GM21381 (cell line): ENCODE measurements around the gene BYSL.

Source experiments
- ATAC-seq: cut with Tn5 transposase; IDR thresholded peaks from one replicate; pipeline ENCODE4 v1.9.1; 2021; ENCODE audit warnings: mild to moderate bottlenecking, moderate library complexity; ENCODE audit not compliant: unreplicated experiment

Gene BYSL, protein sequence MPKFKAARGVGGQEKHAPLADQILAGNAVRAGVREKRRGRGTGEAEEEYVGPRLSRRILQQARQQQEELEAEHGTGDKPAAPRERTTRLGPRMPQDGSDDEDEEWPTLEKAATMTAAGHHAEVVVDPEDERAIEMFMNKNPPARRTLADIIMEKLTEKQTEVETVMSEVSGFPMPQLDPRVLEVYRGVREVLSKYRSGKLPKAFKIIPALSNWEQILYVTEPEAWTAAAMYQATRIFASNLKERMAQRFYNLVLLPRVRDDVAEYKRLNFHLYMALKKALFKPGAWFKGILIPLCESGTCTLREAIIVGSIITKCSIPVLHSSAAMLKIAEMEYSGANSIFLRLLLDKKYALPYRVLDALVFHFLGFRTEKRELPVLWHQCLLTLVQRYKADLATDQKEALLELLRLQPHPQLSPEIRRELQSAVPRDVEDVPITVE

DNA sequence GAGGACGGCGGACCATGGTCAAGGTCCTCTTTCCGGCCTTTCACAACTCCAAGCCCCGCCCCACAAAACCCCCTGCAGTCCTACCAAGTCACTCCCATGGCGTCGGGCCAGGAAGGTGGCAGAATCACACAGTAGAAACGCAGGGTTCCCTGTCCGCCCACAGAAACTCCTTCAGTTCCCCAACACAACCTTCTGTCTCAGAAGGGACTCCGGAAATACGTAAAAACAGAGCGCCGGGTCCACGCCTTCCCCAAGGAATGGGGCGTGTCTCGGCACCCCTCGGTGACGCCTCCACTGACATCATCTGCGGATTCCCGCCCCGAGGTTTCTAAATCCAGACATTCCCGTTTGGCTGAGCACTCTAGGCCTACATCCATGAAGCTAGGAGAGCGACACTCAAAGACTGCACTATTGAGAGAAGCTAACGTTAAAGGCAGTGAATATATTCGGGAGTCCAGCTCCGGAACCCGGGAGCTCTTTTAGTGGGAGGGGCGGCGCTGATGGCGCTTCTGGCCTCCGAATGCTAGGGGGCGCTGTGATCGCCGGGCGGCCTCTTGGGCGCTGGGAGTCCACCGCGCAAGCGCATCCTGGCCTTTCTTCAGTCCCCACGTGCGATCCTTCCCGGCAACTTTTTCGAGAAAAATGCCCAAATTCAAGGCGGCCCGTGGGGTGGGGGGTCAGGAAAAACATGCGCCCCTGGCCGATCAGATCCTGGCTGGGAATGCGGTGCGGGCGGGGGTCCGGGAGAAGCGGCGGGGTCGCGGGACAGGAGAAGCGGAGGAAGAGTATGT lies at the start of gene BYSL, which contains the start of gene MED20:
TSS of gene BYSL (plus strand) at position 579 of the 791 bp plus-strand sequence. CDS start at position 643, 64 bp downstream.
TSS of gene MED20 (minus strand) at position 219 of the 791 bp plus-strand sequence. CDS start at position 98, 121 bp downstream.
- ATAC-seq = peak; percentile 88

DNA sequence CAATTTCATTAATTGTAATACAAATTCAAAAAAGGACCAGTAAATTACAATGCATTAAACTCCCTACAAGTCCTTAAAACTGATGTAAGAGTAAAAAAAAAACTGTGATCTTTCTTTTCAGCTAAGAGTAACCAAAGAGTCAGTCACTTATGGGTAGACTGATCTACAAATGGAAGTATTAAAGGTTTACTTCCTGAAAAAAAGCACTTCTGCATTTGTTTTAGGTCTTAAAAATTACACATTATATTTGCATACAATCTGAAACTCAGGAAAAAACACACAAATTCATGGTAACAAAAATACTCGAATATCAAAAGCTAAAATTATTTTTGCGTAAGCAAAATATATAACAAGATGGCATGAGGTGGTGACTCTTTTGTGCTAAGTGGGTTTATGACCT lies 49.6 kb upstream of the BYSL start:
- ATAC-seq = no peak

DNA sequence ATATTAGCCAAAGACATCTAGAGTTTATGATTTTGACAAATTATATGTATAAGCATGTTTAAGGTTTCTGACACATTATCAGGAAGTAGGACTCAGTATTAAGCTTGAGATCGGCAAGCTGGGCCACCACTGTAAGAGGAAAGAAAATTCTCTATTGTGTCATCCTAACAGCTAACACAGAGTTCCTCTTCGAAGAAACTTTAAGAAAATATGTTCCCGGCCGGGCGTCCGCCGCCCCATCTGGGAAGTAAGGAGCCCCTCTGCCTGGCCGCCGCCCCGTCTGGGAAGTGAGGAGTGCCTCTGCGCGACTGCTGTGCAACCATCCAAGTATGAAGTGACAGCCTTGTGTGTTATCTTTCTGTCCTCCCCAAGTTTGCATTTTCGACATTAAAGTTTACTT lies 49.2 kb upstream of the BYSL start:
- no peak for ATAC-seq

DNA sequence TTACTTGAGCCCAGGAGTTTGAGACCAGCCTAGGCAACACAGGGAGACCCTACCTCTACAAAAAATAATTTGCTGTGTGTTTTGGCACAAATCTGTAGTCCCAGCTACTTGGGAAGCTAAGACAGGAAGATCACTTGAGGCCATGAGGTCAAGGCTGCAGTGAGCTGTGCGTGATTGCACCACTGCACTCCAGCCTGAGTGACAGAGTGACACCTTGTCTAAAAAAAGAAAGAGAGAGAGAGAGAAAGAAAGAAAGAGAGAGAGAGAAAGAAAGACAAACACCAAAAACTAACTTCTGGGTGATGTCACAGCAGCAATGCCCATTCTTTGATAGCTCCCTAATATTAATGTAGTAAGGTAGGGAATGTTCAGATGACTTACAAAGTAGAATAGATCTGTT lies 46.6 kb upstream of the BYSL start:
- no peak for ATAC-seq

DNA sequence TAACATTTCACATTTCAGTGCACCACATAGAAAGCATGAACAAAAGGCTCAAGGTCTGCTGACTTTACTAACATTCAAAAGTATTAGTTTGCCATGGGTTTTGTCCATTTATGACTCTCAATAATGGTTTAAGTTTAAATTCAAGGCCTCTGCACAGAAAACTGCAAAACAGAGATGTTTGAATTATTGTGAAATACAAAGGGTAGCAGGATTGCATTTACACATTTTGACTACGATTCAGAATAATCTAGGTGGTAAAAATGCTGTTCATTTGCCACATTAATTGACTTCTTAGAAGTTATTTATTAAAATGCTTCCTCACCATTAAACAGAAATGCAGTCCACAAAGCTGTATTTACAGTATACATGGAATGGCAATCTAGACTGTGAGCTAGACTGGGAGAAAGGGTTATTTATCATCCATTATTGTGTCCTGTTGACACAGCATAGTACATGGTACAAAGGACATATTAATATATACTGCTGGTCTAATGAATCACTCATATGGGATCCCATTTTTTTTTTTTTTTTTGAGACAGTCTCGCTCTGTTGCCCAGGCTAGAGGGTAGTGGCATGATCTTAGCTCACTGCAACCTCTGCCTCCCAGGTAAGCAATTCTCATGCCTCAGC lies 44.1 kb upstream of the BYSL start:
- ATAC-seq = no peak

DNA sequence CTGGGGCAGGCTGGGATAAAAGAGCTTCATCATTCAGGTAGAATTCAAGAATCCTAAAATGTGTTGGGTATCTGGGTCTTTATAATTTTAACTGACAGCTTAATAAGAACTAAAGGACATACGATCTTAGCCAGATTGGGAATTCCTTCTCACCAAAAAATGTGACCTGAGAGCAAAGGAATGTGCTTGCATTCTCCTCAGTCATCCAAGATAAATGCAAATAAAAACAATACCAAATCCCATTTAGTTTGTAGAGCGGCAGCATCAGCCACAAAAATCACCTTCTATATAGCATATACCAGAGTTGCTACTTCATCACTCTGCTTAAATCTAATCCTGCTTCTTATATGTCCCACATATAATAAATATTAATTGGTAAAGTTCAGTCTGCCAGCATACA lies 43.1 kb upstream of the BYSL start:
- no peak for ATAC-seq

DNA sequence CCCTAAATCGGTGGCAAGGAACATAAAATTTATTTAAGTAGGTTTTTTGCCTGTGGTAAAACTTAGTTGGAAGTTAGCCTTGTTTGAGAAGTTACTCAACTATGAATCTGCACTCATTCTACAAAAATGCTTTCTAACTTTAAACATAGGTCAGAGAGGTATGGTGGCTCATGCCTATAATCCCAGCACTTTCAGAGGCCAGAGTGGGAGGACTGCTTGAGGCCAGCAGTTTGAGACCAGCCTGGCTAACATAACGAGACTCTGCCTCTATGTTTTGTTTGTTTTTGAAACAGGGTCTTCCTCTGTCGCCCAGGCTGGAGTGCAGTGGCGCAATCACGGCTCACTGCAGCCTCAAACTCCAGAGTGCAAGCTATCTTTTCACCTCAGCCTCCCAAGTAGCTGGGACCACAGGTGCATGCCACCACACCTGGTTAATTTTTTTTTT lies 42.3 kb upstream of the BYSL start:
- no peak for ATAC-seq

DNA sequence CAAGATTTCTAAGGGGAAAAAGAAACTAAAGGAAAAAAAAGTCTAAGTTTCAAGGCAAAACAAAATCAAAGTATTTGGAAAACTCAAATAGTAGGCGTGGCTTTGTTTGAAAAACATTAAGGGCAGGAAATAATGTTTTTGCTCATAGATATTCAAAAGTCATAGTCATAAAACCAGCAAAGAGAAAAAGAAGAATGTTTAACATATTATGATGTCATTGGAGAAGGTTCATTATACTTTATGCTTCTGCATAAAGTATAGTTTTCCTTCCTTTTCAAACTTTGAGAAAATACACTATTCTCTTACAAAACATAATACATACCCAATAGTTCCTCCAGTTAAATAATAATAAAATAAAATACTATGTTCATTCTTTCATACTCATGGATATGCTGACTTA lies 39.8 kb upstream of the BYSL start:
- ATAC-seq = no peak

DNA sequence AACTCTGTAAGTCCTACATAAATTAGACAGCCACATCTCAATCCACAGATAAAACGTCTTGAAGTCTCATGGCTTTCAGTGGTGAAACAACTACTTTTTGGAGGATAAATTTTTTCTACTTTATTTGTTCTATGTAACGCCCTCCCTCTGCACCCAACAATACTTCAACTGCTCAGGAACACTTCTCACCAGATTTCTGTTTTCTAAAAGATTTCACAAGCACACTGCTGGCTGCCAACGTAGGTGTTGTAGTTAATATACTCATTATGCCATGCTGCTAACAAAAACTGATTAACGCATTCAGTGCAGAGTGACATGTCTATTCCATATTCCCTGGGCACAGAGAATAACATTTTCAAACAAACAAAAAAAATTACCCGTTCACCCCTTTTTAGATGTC lies 36.3 kb upstream of the BYSL start:
- ATAC-seq = no peak

DNA sequence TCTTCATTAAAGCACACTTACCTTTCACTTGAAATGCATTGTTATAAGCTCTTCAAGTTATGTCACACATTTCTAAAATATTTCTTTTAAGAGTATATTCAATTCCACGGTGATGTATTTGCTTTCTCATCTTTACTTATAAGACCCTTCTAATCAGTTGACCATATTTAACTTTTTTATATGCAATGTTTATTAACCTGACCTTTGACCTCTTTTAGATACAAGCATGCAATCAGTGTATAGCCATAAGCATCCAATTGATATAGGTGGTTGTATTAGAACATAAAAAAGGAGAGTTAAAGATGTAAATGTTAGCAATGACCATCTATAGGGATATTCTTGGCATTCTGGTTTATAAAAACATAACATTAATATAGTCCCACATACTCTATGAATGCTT lies 35.4 kb upstream of the BYSL start:
- ATAC-seq = no peak

DNA sequence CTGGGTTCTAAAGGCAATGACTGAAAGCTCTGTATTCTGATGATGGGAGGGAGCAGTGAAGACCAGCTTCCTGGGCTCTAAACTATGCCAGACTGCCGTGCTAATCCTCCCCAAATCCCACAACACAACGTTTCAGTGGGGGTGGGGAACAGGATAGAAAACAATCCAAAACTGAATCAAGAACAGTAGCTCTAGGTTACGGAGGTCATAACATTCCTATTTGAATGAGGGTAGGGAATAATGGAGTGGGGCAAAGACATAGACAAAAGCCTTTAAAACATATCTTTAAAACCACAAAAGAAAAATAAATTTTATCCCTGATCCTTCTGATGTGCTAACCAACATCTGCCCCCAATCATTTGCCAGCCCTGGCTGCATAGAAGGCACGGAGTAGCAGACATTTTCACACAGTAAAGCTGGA lies 34.0 kb upstream of the BYSL start:
- no peak for ATAC-seq

DNA sequence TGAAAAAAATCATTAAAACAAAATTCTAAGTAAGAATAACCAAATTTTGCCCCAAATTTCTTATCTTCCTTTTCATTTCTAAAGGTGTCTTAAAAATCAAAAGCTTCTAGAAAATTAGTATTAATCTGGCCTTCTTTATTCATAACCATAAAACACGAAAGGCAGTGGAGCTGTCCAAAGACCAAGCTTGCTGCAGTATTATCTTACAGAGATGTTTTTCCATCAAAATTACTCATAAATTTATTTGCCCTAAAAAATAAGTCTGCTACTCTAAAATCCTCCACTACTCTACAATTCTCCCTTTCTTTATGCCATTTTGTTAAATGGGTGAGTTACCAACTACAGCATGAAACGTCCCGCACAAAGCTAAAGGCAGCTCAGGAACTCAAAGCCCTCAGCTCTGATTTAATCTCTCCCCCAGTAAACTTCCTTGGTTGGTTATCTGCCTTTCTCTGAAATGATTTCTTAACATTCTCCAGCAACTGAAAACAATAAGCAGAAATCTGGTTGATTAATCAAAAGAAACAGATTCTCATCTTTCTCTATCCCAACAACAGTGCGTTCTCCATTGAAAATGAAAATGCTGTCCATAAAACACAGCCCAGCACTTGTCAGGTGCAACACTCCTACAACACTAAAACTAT lies 28.3 kb upstream of the BYSL start:
- ATAC-seq = no peak

DNA sequence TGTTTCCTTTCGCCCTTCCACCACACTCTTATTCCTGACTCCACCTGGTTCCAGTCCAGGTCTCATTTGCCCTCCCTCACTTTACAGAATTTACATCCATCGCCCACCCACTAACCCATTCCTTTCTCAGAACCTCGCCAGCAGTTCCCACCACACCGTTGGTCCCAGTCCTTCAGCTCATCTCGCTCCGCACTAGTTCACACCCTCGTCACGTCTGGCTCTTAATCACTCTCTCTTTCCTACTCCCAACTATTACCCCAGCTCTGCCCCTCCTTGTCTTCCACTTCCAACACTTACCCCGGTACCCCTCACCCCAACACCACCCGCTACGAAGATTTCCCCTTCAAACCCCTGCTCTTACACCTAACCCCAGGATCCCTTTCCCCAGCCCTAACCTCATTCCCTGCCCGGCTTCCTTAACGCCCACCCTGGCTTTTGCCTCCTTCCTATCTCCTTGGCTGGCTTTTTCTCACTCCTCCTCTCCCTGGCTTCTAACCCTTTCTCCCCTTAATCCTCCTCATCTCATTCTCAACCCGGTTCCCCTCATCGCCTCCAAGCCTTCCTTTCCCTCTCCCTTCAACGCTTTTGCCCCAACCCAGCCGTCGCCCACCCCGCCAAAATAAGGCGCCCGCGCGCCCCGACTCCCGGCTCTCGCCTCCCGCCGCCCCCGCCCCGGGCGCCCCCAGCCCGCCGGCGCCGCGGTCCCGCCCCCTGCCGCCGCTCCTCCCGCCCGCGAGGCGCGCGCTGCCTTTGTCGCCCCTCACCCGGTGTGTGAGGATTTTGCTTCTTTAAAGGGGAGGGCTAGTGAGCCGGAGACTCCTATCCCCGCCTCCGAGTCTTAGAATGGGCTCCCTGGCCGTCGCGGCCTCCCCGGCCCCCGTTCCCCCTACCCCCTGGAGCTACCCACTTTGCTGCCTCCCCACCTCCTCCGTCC lies 26.7 kb upstream of the BYSL start:
- peak; percentile 33 for ATAC-seq

DNA sequence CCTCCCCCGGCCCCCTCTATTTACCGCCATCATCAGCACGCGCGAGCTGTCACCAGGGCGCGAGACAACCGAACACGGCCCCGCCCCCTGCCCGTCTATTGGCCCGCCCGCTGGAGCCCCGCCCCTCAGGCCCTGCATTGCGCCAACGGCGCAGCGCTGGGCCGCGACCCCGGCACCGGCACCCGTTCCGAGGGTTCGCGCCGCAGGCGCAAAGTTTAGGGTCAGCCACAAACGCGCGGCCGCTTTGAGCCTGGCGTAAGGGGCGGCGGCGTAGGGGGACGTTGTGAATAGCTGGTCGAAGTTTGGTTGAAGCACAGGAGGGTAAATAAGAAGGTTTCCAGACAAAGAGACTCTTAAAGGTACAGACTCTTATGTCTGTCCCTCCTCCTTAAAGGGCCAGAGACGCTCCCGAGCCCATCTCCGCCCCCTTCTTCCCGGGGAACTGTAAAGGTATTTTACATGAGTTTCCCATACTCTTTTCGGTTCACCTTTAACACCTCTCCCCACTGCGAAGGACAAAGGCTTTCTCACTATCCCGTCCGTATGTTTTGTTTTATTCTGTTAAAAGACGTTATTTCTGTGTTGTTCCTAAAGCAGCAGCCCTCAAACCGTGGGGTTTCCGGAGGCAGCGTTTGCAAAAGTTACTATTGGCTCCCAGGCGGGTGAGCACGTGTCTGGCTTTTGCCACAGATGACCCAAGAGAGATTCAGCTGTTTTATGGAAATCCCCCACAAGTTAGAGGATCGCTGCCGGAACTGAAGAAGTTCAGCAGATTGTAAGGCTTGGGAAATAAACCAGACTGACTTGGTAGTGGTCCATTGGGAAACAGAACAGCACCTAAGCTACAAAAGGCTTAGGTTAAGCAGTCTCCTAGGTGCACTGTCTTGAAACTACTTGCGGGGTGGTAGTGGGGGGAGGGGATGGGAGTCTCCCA lies 25.7 kb upstream of the BYSL start, which contains the start of gene USP49:
TSS of gene USP49 (minus strand) at position 76 of the 934 bp plus-strand sequence. CDS start 88,392 bp downstream, outside the sequence.
- ATAC-seq = peak; percentile 81

DNA sequence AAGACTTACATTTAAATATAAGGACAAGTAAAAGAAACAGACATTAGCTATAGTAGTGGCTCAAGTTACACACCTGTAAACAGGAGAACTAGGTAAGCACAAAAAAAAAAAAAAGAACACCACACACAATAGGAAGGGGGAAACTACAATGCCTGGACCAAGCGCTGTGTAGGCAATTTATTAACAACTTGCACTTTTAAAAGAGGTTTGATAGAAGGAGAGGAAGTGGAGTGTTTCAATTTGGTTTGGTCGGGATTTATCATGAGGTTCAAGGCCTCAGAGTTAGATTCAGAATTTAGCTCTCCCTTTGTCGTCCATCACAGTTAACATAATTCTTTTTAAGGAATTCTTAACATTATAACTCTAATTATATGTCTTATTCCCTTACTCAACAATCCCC lies 25.0 kb upstream of the BYSL start:
- no peak for ATAC-seq

DNA sequence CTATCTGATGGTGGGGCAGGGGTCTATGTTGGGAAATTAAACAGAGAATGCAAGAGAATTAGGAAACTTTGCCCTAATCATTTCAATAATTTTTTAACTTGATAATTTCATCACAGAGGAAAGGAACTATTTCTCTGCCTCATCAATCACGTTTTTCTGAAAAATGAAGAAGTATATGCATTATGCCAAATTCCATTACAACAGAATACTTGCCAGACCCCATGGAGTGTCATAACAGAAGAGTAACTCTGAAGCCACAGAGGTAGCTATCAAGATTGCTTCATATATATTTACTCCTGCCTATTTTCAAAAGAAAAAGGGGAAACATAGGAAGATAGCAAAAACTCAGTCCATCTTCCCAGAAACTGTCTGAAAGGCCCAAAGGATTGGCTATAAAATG lies 20.4 kb upstream of the BYSL start:
- ATAC-seq = no peak

DNA sequence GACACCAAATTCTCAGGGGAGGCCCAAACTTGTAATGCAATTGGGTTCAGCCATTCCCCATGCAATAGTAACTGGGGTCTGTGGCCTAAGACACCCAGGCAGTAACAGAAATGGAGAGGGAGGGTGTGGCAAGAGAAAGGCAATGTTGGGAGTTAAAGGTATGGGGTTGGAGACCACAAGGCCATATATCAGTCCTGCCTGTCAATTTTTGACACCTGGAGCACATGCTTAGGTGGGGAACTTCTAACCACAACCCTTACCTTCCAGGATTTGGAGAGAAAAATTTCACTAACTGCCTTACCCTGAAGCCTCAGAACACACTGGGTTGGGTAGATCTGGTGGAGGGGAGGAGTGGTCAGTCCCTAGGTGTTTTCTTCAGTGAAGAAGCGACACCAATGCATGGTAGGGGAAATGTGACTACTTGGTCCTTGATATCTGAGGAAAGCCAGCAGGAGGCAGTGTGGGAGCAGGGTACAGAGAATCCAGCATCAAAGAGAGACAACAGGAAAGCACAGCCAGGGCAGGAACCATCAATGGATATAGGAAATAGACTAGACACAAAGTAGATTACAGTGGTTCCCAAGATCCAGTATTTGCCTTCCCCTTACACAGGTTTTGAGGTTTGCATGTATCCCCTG lies 19.3 kb upstream of the BYSL start:
- ATAC-seq = no peak

DNA sequence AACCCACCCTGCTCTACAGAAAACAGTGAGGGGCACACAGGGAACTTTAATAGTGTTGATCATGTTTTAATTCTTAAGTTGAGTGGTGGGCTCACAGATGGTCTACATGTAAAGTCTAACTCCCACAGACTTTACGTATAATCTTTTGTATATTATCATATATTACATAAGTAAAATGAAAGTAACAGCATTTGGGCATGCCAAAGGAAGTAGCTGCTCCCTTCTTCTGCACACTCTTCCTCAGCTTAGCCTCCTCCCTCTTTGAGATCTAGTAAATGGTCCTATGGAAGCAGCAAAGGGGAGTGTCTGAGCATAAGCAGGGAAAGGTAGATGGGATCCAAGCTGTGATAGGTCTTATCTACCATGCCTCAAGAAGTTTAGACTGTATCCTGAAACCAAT lies 11.6 kb upstream of the BYSL start:
- ATAC-seq = no peak
